ENCODE results near the gene ST6GALNAC6. TPM values are rescaled to one million over a fixed set of nuclear protein-coding genes. Genes with fewer than 3 reads are reported as not detected.

ST6GALNAC6 gene
- total RNA-seq, 4 donors from 2014 or later = 50.5 to 72.9 (median 65.6) TPM

DNA sequence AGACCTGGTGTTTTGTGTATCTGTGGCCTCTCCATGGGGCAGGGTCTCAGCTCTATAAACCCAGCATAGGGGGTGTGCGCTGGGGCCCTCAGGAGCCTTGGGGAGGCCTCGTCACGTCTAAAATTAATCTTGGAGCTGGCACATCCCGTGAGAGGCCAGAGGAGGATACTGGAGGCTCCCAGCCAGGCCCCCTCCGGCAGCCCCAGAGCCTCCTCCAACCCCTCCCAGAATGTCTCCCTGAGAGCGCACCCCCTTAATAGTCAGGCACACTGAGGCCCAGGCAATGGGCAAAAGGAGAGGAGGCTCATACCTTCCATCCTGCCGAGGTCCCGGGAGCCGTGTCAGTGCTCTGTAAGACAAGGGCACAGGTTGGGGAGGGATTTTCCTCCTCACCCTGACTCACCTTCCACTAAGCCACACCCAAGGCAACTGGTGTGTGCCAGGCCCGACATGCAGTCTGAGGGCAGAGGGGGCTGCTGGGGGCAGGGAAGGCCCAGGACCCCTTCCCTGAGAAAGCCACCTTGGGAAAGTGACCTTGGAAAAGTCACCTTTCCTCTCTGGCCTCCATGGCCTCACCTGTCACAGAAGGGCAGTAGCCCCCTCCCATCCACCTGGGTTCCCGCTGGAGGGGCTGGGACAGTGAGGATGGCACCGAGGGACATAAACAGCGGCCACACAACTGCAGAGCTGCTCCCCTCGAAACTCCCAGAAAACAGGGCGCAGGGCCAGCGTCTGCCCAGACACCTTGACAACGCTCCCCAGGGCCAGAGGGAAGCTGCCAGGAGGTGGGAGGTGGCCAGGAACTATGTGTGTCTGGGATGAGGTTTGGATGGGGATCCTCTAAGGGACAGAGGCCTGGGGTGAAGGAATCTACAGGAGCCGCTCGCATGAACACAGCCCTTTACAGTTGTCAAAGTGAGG, 24.8 kb downstream of the ST6GALNAC6 start:
- no peak overlapping the region for H3K4me3 ChIP-seq (ENCODE audit: low read depth, poor library complexity, severe bottlenecking)
- TF ChIP-seq POLR2A (IDR thresholded peaks at IDR 0.05) = no peak
- TF ChIP-seq, protein P1, sequence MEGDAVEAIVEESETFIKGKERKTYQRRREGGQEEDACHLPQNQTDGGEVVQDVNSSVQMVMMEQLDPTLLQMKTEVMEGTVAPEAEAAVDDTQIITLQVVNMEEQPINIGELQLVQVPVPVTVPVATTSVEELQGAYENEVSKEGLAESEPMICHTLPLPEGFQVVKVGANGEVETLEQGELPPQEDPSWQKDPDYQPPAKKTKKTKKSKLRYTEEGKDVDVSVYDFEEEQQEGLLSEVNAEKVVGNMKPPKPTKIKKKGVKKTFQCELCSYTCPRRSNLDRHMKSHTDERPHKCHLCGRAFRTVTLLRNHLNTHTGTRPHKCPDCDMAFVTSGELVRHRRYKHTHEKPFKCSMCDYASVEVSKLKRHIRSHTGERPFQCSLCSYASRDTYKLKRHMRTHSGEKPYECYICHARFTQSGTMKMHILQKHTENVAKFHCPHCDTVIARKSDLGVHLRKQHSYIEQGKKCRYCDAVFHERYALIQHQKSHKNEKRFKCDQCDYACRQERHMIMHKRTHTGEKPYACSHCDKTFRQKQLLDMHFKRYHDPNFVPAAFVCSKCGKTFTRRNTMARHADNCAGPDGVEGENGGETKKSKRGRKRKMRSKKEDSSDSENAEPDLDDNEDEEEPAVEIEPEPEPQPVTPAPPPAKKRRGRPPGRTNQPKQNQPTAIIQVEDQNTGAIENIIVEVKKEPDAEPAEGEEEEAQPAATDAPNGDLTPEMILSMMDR (IDR thresholded peaks at IDR 0.05) = no peak
- 45 to 54% methylated on average over 17 to 19 of the region's 19 CpGs for WGBS, 2 donors
- intact Hi-C loops (cut with DNase I; ENCODE audit: low total_unique reads) = no loop called here
- DNase-seq (ENCODE audit: low spot score in 2 of 2) = no peak

DNA sequence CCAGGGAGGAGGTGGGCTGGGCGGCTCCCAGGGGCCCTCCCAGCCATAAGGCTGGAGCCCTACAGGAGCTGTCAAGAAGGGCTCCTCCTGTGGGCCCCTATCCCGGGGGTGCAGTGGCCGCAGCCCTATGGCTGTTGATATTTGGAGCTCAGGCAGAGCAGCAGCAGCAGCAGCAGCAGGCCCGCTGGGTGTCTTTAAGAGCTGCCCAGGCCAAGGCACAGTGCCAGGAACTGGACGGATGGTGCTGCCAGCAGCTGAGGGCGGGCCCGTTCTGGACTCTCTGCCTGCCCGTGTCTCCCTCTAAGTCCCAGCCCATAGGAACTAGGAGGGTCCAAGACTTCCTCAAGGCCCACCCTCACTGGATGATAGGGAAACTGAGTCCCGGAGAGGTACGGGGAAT, 25.5 kb downstream of the ST6GALNAC6 start:
- peak in 1 of 2 donors; percentile 93 for DNase-seq (ENCODE audit: low spot score in 2 of 2)
- WGBS, 2 donors = 40 to 69% methylated on average over 3 to 10 of the region's 10 CpGs
- H3K4me3 ChIP-seq (ENCODE audit: low read depth, poor library complexity, severe bottlenecking) = no peak overlapping the region
- intact Hi-C loops (cut with DNase I; ENCODE audit: low total_unique reads) = no loop called here
- TF ChIP-seq, protein P1 (IDR thresholded peaks at IDR 0.05) = no peak
- no peak for TF ChIP-seq POLR2A (IDR thresholded peaks at IDR 0.05)

DNA sequence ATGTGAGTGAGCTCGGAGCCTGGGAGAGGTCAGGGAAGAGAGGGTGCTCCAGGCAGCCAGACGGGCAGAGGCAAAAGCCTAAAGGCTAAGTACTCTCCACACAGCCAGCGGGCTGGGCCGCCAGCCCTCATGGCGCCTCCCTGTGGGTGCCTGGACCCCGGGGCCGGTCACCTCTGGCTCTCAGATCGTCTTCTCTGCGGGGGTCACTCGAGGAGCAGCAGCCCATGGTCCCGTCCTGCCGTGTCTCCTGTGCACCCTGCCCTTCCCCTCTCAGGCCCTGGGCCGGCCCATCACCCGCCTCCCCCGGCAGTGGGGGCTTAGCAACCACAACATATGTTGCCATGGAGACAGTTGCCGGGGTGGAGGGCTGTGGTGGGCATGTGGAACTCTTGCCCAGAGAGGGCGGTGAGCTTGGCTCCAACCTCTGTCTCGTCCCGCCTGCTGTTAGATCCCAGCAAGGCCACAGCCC, 26.1 kb downstream of the ST6GALNAC6 start:
- DNase-seq (ENCODE audit: low spot score in 2 of 2) = no peak
- 72 to 82% methylated on average over 10 to 16 of the region's 19 CpGs for WGBS, 2 donors
- no peak overlapping the region for H3K4me3 ChIP-seq (ENCODE audit: low read depth, poor library complexity, severe bottlenecking)
- TF ChIP-seq, protein P1 (IDR thresholded peaks at IDR 0.05) = no peak
- no peak for TF ChIP-seq POLR2A (IDR thresholded peaks at IDR 0.05)
- intact Hi-C loops (cut with DNase I; ENCODE audit: low total_unique reads) = no loop called here

GRCh38 chr9:127872369-127873222, 26.8 kb downstream of the ST6GALNAC6 start:
- no peak overlapping the region for H3K4me3 ChIP-seq (ENCODE audit: low read depth, poor library complexity, severe bottlenecking)
- TF ChIP-seq, protein P1 (IDR thresholded peaks at IDR 0.05) = no peak
- TF ChIP-seq POLR2A (IDR thresholded peaks at IDR 0.05) = no peak
- DNase-seq (ENCODE audit: low spot score in 2 of 2) = no peak
- WGBS, 2 donors = 91 to 92% methylated on average over 19 to 20 of the region's 20 CpGs
- intact Hi-C loops (cut with DNase I; ENCODE audit: low total_unique reads) = no loop called here

DNA sequence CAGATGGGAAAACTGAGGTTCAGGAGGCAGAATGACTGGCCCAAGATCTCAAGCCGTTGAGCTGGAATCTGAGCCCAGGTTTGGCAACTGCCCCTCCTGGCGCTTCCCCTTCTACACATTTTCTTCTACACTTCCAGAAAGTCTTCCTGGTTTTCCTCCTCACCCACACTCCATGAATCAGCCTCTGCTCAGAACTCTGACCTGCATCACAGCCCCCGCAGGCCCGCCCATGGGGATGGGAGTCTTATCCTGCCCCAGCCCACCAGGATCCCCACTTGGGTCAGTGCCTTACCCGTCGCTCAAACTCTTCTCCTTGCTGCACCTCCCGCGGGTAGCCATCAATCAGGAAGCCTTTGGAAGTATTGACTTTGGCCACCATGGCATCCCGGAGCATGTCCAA, 27.9 kb downstream of the ST6GALNAC6 start:
- DNase-seq (ENCODE audit: low spot score in 2 of 2) = no peak
- TF ChIP-seq POLR2A (IDR thresholded peaks at IDR 0.05) = no peak
- TF ChIP-seq, protein P1 (IDR thresholded peaks at IDR 0.05) = no peak
- 90 to 93% methylated on average over 9 of the region's 9 CpGs for WGBS, 2 donors
- intact Hi-C loops (cut with DNase I; ENCODE audit: low total_unique reads) = no loop called here
- H3K4me3 ChIP-seq (ENCODE audit: low read depth, poor library complexity, severe bottlenecking) = no peak overlapping the region

Data from lower leg skin (tissue), 4 donors.